Effector CD4-positive, alpha-beta T cell (primary cell): ENCODE data around the gene TTC7B.

Experiments used
- DNase-seq: peaks from one replicate; pipeline ENCODE4 v3.0.0-alpha.2; 2020

The TTC7B gene

GRCh38 chr14:90571149-90571947, 244.9 kb downstream of the TTC7B start:
- DNase-seq = no peak

- no peak for DNase-seq
Measured at GRCh38 chr14:90570461-90570860, 245.8 kb downstream of the TTC7B start.

DNA sequence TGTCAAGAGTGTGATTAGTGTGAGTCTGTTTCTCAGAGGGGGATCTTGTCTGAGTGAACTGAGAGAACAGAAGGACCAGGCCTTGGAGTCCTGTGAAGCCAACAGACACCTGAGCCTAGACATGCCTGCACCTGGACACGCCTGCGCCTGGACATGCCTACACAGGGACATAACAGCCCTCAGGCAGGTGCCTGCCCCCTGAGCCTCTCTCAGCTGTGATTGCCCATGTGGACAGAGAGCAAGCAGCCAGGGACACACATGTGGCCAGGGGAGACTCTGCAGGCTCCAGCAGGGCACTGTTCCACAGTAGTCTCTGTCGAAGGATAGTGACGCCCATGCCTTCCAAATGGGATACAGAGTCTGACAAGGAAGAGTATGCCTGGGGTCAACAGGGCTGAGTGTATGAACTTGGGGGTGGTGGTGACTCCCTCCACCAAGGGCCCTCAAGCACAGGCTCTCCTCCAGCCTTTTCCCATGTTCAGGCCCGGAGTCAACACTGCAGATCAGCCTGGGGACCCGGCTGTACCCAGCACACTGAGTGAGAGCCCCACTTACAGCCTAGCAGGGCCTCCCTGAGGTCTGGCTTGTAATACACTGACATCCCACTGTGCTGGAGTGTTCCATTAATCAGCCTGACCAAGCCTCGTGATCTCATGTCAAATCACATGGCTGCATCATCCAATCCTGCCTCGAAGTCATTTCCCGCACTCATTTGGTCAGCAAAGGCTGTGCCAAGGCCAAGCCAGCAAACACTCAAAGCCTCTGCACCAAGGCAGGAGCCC, 246.4 kb downstream of the TTC7B start:
- DNase-seq = no peak

DNA sequence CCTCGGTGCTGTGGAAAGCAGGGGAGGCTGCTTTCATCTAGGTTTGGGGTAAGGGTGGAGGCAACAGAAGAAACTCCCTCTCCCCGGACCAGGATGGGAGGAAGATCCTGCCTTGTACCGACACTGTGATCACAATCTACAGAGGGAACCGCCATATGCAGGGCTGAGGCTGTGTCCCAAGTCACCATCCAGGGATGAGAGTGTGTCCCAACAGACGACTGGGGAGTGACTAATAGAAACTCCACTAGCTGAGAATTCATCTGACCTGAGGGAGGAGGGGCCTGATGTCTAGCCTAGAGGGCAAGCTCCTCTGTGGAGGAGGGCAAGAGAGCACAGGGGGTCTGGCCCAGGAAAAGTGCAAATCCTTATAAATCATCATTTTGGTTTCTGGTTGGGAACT, 247.0 kb downstream of the TTC7B start:
- no peak for DNase-seq

DNA sequence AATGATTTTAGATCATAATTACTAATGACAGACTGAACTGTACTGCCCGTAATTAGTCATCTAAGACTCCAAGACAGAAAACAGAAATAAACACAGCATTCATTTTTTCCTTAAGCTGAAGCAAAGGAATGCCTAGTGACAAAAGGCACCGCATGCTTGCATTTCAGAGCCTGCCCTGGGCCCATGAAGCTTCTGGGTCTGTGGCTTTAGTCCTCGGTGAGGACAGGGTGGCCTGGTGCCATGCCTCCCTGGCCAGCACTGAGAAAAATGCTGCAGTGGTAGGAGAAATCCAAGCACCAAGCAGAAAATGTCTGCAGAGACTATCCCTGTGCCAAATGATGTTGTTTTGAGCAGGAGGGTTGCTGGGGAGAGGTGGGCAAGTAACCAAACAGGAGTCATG, 247.8 kb downstream of the TTC7B start:
- DNase-seq = no peak

DNA sequence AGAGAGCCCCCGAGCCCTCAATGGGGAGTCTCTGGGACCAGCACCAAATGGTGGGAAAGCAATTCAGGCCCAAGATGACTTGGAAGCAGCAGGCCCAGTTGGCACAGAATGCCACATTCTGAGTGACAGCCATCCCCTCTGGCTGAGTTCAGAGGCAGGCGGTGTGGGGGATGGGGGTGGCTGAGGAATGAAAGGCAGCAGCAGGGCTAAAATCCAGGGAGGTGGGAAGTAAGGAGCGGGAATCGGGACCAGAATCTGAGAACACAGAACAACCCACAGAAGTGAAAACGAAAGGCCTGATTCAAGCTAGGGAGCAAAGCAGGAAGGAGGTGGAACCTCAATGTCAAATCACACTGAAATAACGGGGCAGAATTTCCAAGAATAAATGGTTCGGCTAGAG, 248.2 kb downstream of the TTC7B start:
- DNase-seq = no peak

DNA sequence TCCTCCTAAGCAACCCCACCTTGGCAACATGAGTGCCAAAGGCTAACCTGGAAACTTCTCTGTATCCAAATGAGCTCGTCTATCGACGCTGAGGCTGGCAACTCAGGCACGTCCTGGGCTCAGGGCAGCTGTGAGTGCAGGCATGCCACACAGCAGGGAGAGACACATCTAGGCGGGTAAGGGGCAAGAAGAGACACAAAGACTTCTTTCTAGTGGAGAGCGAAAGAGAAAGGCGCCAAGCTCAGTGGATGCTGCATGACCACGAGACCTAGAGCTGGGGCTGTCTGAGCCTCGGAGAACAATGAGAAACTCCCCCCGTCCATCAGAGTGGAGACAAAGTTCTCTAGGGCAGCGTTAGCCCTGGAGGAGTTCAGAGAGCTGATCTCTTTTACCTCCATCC, 249.0 kb downstream of the TTC7B start:
- DNase-seq = no peak

DNA sequence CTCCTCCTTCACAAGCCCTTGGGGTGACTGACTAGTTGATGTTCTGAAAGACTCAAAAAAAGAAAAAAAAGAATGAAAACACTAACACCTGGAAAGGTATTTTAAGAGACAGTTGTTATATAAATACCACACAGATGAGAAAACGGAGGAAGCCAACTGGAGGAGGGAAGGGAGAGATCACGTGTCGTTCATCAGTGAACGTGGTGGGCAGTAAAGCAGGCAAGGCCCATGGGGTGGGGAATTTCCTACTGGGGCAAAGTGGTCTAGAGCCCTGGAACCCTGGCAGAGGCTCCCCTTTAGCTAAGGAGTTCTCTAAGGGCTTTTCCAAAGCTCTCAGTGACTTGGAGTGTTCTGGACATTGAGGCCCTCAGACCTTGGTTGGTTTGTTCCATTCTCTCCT, 249.7 kb downstream of the TTC7B start:
- DNase-seq = no peak

- DNase-seq = no peak
Measured at GRCh38 chr14:90564496-90564895, 251.7 kb downstream of the TTC7B start.

GRCh38 chr14:90562652-90563051, 253.6 kb downstream of the TTC7B start:
- DNase-seq = no peak

- DNase-seq = no peak
Measured at GRCh38 chr14:90561920-90562319, 254.3 kb downstream of the TTC7B start.

DNA sequence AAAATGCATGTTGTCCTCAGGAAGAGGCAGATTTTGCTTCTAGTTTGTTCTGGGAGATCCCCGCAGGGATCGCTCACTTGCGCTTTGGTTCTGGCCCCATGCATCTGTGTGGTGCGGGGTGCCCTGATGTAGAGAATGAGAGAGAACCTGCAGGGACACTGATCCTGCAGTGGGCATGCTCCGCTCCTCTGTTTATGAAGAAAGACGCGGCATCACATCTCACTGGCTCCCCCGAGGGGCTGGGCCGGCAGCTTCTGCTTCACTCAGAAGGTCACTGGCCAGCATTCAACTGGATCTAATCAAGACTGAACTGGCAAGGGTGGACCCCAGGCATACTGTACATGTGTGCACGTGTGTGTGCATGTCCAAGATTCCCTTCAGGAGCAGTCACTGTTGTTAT, 255.2 kb downstream of the TTC7B start:
- no peak for DNase-seq

GRCh38 chr14:90560558-90560957, 255.7 kb downstream of the TTC7B start:
- DNase-seq = no peak

DNA sequence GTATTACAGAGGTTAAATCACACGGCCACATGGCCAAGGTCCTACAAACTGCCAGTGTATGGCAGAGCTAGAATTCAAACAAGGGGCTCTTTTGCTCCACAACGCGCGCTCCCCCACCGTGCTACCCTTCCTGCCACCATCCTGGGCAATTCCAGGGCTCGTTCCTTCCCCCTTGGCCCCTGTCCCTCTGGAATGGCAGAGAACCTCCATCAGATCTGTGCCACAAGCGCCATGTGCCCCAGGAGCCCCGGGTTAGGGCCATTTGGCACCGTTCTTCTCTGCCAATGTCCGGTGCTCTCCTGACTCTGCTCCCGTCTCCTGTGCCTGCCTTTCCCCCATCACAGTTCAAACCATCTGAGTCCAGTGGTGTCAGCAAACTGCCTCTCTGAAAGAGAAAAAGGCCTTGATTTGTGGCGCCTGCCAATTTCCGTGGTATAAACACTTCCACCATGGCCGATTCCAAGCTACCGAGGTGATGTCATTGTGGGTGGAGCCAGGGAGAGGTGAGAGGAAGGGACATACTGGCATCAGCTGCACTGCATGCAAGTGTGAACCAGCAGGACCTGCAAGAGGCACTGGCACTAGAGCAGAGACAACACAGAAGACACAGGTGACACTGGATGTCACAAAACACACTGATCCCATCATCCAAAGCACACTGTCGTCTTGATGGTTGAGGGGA, 256.3 kb downstream of the TTC7B start:
- no peak for DNase-seq

DNA sequence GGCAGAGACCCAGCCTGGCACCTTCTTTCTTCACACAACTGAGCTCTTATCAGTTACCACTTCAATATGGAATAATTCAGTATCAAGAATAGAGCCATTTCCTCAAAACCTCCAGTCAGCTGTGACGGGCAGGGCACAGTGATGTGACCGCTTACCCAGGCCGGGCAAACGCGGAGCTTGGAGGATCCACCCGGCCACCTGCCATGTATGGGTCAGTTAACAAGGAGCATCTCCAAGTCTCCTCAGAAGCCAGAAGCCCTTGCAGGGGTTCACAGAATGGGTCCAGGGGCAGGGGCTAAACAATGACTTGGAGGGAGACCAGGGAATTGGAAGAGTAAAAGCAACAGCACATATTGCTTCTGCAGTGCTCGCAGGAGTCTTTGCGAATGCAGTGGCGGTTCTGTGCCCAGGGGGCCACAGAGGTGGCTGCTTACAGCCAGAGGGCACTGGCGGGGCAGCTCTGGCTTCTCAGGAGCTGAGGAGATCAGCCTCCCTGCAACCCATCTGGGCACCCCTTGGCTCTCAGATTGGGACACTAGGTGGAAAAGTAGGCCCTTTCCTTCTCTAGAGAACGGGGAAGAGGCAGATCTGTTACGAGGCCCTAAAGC, 257.1 kb downstream of the TTC7B start:
- no peak for DNase-seq

DNA sequence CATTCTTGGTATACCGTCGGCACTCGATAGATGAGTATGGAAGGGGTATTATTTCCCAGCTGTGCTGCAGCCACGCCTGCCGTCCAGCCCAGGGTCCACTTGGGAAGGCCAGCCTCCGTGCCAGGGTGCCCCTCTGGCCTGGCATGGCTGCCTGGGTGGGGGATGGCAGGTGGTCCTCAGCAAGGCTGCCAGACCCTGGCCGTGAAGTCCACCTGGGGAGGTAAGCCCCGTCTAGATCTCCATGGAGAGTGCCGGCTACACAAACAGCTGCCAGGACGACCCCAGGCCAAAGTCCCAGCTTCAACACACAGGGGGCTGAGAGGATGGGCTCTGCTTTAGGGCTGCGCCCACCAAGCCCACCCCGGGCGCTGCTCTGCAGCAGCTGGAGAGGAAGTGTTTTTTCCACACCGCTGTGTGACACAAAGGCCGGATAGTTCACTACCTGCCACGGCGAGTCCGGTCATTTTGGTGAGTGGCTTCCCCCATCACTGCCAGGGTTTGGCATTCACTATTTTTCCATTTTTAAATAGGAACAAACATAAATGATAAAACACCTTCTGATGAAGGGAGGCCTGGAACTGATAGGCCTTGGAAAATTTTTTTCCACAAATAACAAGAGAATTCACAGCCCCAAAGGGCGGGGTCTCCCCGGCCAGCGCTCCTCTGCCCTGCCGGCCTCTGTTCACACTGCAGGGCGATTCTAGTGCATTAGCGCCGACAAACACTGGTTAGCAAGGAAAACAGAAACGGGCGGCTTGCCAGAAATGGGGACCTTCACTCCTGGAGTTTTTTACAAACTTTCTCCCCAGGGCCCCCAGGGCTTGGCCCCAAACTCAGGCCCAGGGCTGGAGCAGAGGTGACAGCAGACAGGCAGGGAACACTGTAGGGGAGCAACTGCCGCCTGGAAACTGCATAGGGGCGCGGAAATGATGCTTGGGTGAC, 257.9 kb downstream of the TTC7B start:
- DNase-seq = no peak

GRCh38 chr14:90557516-90557915, 258.7 kb downstream of the TTC7B start:
- DNase-seq = no peak

DNA sequence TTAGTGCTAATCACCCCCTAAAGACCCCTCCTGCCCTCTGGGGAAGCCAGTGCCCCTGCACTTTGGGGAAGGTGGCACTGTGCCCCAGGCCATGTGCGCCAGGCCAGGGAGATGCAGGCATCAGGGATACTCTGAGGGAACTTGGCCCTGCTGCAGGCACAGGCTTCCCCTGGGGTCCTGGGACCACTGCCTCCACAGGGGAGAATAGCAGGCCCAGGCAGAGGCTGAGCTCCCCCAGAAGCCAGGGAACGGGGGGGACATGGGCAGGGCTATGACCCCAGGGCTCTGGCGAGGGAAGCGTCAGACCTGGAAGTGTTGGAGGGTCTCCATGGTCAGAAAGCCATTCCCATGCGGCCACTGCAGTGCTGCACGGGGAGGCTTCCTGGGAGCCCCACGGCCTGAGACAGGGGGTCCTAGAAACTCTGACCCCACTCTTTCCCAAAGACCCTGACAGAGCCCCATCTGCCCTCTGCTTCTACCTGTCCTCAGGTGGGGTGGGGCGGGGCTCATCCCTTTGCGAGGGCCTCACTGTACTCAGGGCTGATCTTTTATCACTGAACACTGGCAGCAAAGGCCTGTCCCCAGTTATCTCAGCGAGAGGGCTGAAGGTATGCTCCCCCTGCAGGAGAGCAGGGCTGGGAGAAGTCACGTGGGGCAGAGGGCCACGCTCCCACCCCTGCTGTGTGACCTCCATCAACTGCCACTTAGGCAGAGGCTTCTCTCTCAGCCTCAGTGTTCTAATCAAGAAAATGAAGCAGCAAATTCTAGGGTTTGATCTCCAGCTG, 259.4 kb downstream of the TTC7B start:
- no peak for DNase-seq

GRCh38 chr14:90556012-90556477, 260.2 kb downstream of the TTC7B start:
- no peak for DNase-seq

GRCh38 chr14:90555126-90556011, 260.9 kb downstream of the TTC7B start:
- DNase-seq = no peak
